Trophoblast cell (in vitro differentiated cells and primary cell): ENCODE measurements around the gene MRPL28.
A peak's percentile ranks its signal among the peaks of the same experiment; 100 is the strongest.

Experiments
- DNase-seq, 2 donors: peaks; one replicate each; pipeline ENCODE4 v3.0.0-alpha.2; 2016
- H2AFZ ChIP-seq: 2 replicates; pipeline ENCODE4 v1.6.1; 2013; ENCODE audit warnings: low read length, moderate library complexity, mild to moderate bottlenecking; ENCODE audit not compliant: insufficient read depth, poor library complexity
- H2AK5ac ChIP-seq: 2 replicates; pipeline ENCODE4 v1.6.1; 2013; ENCODE audit warnings: mild to moderate bottlenecking, low read length
- H2BK120ac ChIP-seq: 2 replicates; pipeline ENCODE4 v1.6.1; 2013; ENCODE audit warnings: low read length, mild to moderate bottlenecking, moderate library complexity; ENCODE audit not compliant: insufficient read depth, poor library complexity
- H2BK12ac ChIP-seq: 2 replicates; pipeline ENCODE4 v1.6.1; 2013; ENCODE audit warnings: mild to moderate bottlenecking, low read length, moderate library complexity
- H2BK5ac ChIP-seq: 2 replicates; pipeline ENCODE4 v1.6.1; 2013; ENCODE audit warnings: low read length, low read depth, moderate library complexity, mild to moderate bottlenecking; ENCODE audit not compliant: poor library complexity
- H3K14ac ChIP-seq: 2 replicates; pipeline ENCODE4 v1.6.1; 2013; ENCODE audit warnings: mild to moderate bottlenecking, low read length
- H3K18ac ChIP-seq: 2 replicates; pipeline ENCODE4 v1.6.1; 2013; ENCODE audit warnings: mild to moderate bottlenecking, low read length
- H3K23ac ChIP-seq: 2 replicates; pipeline ENCODE4 v1.6.1; 2013; ENCODE audit warnings: low read length
- H3K27ac ChIP-seq: 2 replicates; pipeline ENCODE4 v1.5.1; 2013; ENCODE audit warnings: low read depth, mild to moderate bottlenecking, inconsistent platforms, low read length, moderate library complexity
- H3K27me3 ChIP-seq: 2 replicates; pipeline ENCODE4 v1.6.1; 2013; ENCODE audit warnings: inconsistent platforms, mild to moderate bottlenecking, low read length, moderate library complexity; ENCODE audit not compliant: insufficient read depth
- H3K36me3 ChIP-seq, 2 experiments: 1 replicate in 1 of 2; 2 replicates in 1 of 2; pipeline ENCODE4 v1.6.1; 2013; ENCODE audit warnings: low read length in 2 of 2, mild to moderate bottlenecking in 2 of 2, moderate library complexity in 1 of 2; ENCODE audit not compliant: insufficient read depth in 2 of 2, control insufficient read depth in 1 of 2
- H3K4ac ChIP-seq: 2 replicates; pipeline ENCODE4 v1.6.1; 2013; ENCODE audit warnings: low read depth, mild to moderate bottlenecking, low read length, moderate library complexity
- H3K4me1 ChIP-seq, 2 experiments: 1 replicate in 1 of 2; 2 replicates in 1 of 2; pipeline ENCODE4 v1.6.1; 2013; ENCODE audit warnings: low read length in 2 of 2, mild to moderate bottlenecking in 2 of 2, moderate library complexity in 1 of 2; ENCODE audit not compliant: insufficient read depth in 2 of 2, control insufficient read depth in 1 of 2
- H3K4me2 ChIP-seq: 2 replicates; pipeline ENCODE4 v1.6.1; 2013; ENCODE audit warnings: inconsistent platforms, mild to moderate bottlenecking, low read length, moderate library complexity
- H3K4me3 ChIP-seq: 2 replicates; pipeline ENCODE4 v1.5.1; 2013; ENCODE audit warnings: mild to moderate bottlenecking, low read depth, low read length, inconsistent platforms
- H3K79me1 ChIP-seq: one replicate; pipeline ENCODE4 v1.6.1; 2013; ENCODE audit warnings: low read length
- H3K79me2 ChIP-seq: 2 replicates; pipeline ENCODE4 v1.6.1; 2013; ENCODE audit warnings: low read length, mild to moderate bottlenecking; ENCODE audit not compliant: control insufficient read depth, insufficient read depth, poor library complexity
- H3K9ac ChIP-seq: 2 replicates; pipeline ENCODE4 v1.6.1; 2013; ENCODE audit warnings: mild to moderate bottlenecking, low read length
- H3K9me3 ChIP-seq: 2 replicates; pipeline ENCODE4 v1.6.1; 2013; ENCODE audit warnings: low read depth, mild to moderate bottlenecking, control low read depth, inconsistent platforms, low read length; ENCODE audit not compliant: insufficient read depth
- H4K12ac ChIP-seq: 2 replicates; pipeline ENCODE4 v1.6.1; 2013; ENCODE audit warnings: low read depth, mild to moderate bottlenecking, low read length, moderate library complexity
- H4K8ac ChIP-seq: 2 replicates; pipeline ENCODE4 v1.6.1; 2013; ENCODE audit warnings: low read depth, mild to moderate bottlenecking, low read length, moderate library complexity
- H4K91ac ChIP-seq: one replicate; pipeline ENCODE4 v1.6.1; 2013; ENCODE audit warnings: low read depth, mild to moderate bottlenecking, low read length, moderate library complexity
- WGBS: extraction: QIAGEN DNeasy Blood & Tissue Kit; methylation state at CpG from one replicate; pipeline ENCODE4 v1.1.7; 2013; ENCODE audit warnings: missing lambda C conversion rate; ENCODE audit not compliant: insufficient read length, insufficient coverage; ENCODE audit errors: extremely low coverage; 5-methylcytosine and 5-hydroxymethylcytosine counted together

Gene MRPL28

DNA sequence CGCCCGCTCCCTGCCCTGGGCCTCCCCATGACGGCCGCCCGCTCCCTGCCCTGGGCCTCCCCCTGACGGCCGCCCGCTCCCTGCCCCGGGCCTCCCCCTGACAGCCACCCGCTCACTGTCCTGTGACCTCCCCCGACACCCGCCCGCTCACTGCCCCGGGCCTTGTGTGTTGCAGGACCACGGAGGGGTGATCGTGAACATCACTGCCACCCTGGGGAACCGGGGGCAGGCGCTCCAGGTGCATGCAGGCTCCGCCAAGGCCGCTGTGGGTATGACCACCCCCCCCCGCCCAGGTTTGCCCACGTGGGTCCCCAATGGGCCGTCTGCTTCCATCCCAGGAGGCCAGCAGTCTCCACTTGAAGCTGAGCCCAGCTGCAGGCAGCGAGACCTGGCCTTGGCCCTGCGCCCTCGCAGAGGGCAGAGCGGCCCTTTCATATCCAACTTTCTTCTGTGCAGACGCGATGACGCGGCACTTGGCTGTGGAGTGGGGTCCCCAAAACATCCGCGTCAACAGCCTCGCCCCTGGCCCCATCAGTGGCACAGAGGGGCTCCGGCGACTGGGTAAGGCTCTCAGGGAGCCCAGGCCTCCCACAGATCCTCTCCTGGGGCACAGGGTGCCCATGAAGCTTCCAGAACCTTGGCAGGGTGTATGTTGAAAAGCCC is 40.3 kb upstream of the MRPL28 start:
- H3K27me3 ChIP-seq, result no peaks in the 10 kb centered on the region
- no peak overlapping the region for H2BK5ac ChIP-seq
- H3K4me1 ChIP-seq, result peaks cover 5 to 9% of the 10 kb centered on the region in 2 experiments
- H3K4me2 ChIP-seq, result no peak overlapping the region
- peaks cover 15 to 20% of the 10 kb centered on the region in 2 experiments for H3K36me3 ChIP-seq
- H2AFZ ChIP-seq, result no peak overlapping the region
- no peak for DNase-seq
- H3K14ac ChIP-seq, result no peak overlapping the region
- no peak overlapping the region for H3K9ac ChIP-seq
- no peaks in the 10 kb centered on the region for H3K9me3 ChIP-seq
- peaks cover 2% of the 10 kb centered on the region for H3K79me1 ChIP-seq
- no CpG with 5 or more reads among the region's 36 CpGs for WGBS
- no peak overlapping the region for H4K91ac ChIP-seq
- no peak overlapping the region for H2BK120ac ChIP-seq
- H2BK12ac ChIP-seq, result no peak overlapping the region
- H3K4me3 ChIP-seq, result no peak overlapping the region
- no peak overlapping the region for H4K8ac ChIP-seq
- H3K4ac ChIP-seq, result no peak overlapping the region
- no peak overlapping the region for H4K12ac ChIP-seq
- no peak overlapping the region for H3K23ac ChIP-seq
- H3K27ac ChIP-seq, result no peak overlapping the region
- H3K18ac ChIP-seq, result no peak overlapping the region
- H2AK5ac ChIP-seq, result no peak overlapping the region
- H3K79me2 ChIP-seq, result no peaks in the 10 kb centered on the region

DNA sequence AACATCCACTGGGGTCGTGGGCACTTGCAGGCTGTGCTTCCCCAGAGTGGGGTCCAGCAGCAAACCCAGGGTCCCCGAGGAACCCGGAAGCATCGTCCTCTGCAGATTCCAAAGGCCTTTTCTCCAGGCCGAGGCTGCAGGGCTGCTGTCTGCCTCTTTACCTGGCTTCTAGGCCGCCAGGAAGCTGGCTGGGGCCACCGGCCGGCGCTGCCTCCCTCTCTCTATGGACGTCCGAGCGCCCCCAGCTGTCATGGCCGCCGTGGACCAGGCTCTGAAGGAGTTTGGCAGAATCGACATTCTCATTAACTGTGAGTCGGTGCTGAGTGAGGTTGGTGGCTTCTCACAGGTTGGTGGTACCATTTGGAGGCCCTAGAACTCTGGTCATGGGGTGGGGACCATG is 36.9 kb upstream of the MRPL28 start:
- H2BK5ac ChIP-seq, result no peak overlapping the region
- no peak overlapping the region for H3K18ac ChIP-seq
- no peak overlapping the region for H3K23ac ChIP-seq
- H2AK5ac ChIP-seq, result no peak overlapping the region
- H3K79me2 ChIP-seq, result no peaks in the 10 kb centered on the region
- no peak overlapping the region for H3K4me2 ChIP-seq
- DNase-seq, result no peak
- no peaks in the 10 kb centered on the region for H3K79me1 ChIP-seq
- H3K4me1 ChIP-seq, result peaks cover 4 to 11% of the 10 kb centered on the region in 2 experiments
- H3K9me3 ChIP-seq, result no peaks in the 10 kb centered on the region
- H4K8ac ChIP-seq, result no peak overlapping the region
- no peak overlapping the region for H3K9ac ChIP-seq
- H3K14ac ChIP-seq, result no peak overlapping the region
- H3K4ac ChIP-seq, result no peak overlapping the region
- H4K12ac ChIP-seq, result no peak overlapping the region
- whole genome bisulfite sequencing, result no CpG with 5 or more reads among the region's 16 CpGs
- H2BK120ac ChIP-seq, result no peak overlapping the region
- no peak overlapping the region for H3K4me3 ChIP-seq
- H2BK12ac ChIP-seq, result no peak overlapping the region
- no peak overlapping the region for H3K27ac ChIP-seq
- H3K36me3 ChIP-seq, result peaks cover 15 to 20% of the 10 kb centered on the region in 2 experiments
- H2AFZ ChIP-seq, result no peak overlapping the region
- H3K27me3 ChIP-seq, result no peaks in the 10 kb centered on the region
- H4K91ac ChIP-seq, result no peak overlapping the region

GRCh38 chr16:405548-406506 is 35.5 kb upstream of the MRPL28 start:
- H3K27me3 ChIP-seq, result no peaks in the 10 kb centered on the region
- no peak overlapping the region for H2BK12ac ChIP-seq
- H3K4me3 ChIP-seq, result no peak overlapping the region
- no peak overlapping the region for H3K14ac ChIP-seq
- no peak overlapping the region for H3K18ac ChIP-seq
- no peak overlapping the region for H2AK5ac ChIP-seq
- H3K4me2 ChIP-seq, result no peak overlapping the region
- H2AFZ ChIP-seq, result no peak overlapping the region
- H3K9ac ChIP-seq, result no peak overlapping the region
- no peak overlapping the region for H2BK120ac ChIP-seq
- peaks cover 4% of the 10 kb centered on the region for H3K79me2 ChIP-seq
- H4K8ac ChIP-seq, result no peak overlapping the region
- H4K91ac ChIP-seq, result no peak overlapping the region
- no peak overlapping the region for H3K4ac ChIP-seq
- peak in 1 of 2 donors; percentile 82 for DNase-seq
- H3K9me3 ChIP-seq, result no peaks in the 10 kb centered on the region
- H3K23ac ChIP-seq, result no peak overlapping the region
- peaks cover 6% of the 10 kb centered on the region for H3K79me1 ChIP-seq
- H4K12ac ChIP-seq, result no peak overlapping the region
- no CpG with 5 or more reads among the region's 27 CpGs for WGBS
- no peak overlapping the region for H2BK5ac ChIP-seq
- peaks cover 8 to 10% of the 10 kb centered on the region in 2 experiments for H3K36me3 ChIP-seq
- no peak overlapping the region for H3K27ac ChIP-seq
- H3K4me1 ChIP-seq, result peaks cover 5 to 11% of the 10 kb centered on the region in 2 experiments

- Histone ChIP-seq H2BK12ac (no peak overlapping the region), H2AFZ (no peak overlapping the region), H3K27ac (peak overlapping the region; percentile 24), H3K4me2 (no peak overlapping the region), H3K4me3 (no peak overlapping the region), H3K9me3 (no peaks in the 10 kb centered on the region), H3K9ac (no peak overlapping the region), H3K27me3 (no peaks in the 10 kb centered on the region), H4K12ac (no peak overlapping the region), H3K14ac (no peak overlapping the region), H3K36me3 (peaks cover 10 to 11% of the 10 kb centered on the region in 2 experiments), H3K79me1 (peaks cover 6% of the 10 kb centered on the region), H3K4me1 (peaks cover 8 to 15% of the 10 kb centered on the region in 2 experiments), H3K4ac (no peak overlapping the region), H2BK120ac (no peak overlapping the region), H3K79me2 (peaks cover 4% of the 10 kb centered on the region), H4K91ac (no peak overlapping the region), H3K18ac (no peak overlapping the region), H4K8ac (no peak overlapping the region), H2AK5ac (no peak overlapping the region), H3K23ac (no peak overlapping the region), H2BK5ac (no peak overlapping the region)
- WGBS, result no CpG with 5 or more reads among the region's 12 CpGs
- peak in 1 of 2 donors; percentile 70 for DNase-seq
Measured at GRCh38 chr16:404971-405486, 34.7 kb upstream of the MRPL28 start.
